Neural progenitor cell (in vitro differentiated cells): ENCODE data around the gene SKIC8. TPM values are rescaled to one million over a fixed set of nuclear protein-coding genes. Genes with fewer than 3 reads are reported as not detected.
A peak's percentile ranks its signal among the peaks of the same experiment; 100 is the strongest.
"Not testable (repeated sequence)": the region's sequence is repeated elsewhere in the genome, so short reads cannot be mapped to it uniquely, and the experiment has no call there.

Source experiments
- DNase-seq: peaks from one replicate; pipeline ENCODE4 v3.0.0-alpha.2; 2016; ENCODE audit warnings: low spot score
- H2AFZ ChIP-seq: fragments of 200-600 bp; sonication (generic); replicated peaks from 2 replicates; pipeline ENCODE4 v1.6.1; 2016; ENCODE audit warnings: antibody characterized with exemption
- H3F3A ChIP-seq: fragments of 200-600 bp; sonication (generic); 2 replicates; pipeline ENCODE4 v1.6.1; 2016; ENCODE audit warnings: antibody characterized with exemption, low read depth
- H3K27ac ChIP-seq: fragments of 200-600 bp; sonication (generic); 2 replicates; pipeline ENCODE4 v1.5.1; 2016; ENCODE audit warnings: mild to moderate bottlenecking
- H3K27me3 ChIP-seq: fragments of 200-600 bp; sonication (generic); 2 replicates; pipeline ENCODE4 v1.6.1; 2016; ENCODE audit warnings: mild to moderate bottlenecking, moderate library complexity
- H3K36me3 ChIP-seq: fragments of 200-600 bp; sonication (generic); 2 replicates; pipeline ENCODE4 v1.5.1; 2016
- H3K4me1 ChIP-seq: fragments of 200-600 bp; sonication (generic); 2 replicates; pipeline ENCODE4 v1.6.1; 2016; ENCODE audit warnings: mixed run types
- H3K4me2 ChIP-seq: fragments of 200-600 bp; sonication (generic); 2 replicates; pipeline ENCODE4 v1.6.1; 2016
- H3K4me3 ChIP-seq: fragments of 200-600 bp; sonication (generic); 2 replicates; pipeline ENCODE4 v1.5.1; 2016
- H3K79me2 ChIP-seq: fragments of 200-600 bp; sonication (generic); 2 replicates; pipeline ENCODE4 v1.6.1; 2016; ENCODE audit warnings: low read depth
- H3K9ac ChIP-seq: fragments of 200-600 bp; sonication (generic); 2 replicates; pipeline ENCODE4 v1.6.1; 2016
- H3K9me3 ChIP-seq: fragments of 200-600 bp; sonication (generic); 2 replicates; pipeline ENCODE4 v1.5.1; 2016; ENCODE audit warnings: low read depth
- H4K20me1 ChIP-seq: fragments of 200-600 bp; sonication (generic); 2 replicates; pipeline ENCODE4 v1.6.1; 2016; ENCODE audit warnings: low read depth
- H3K27ac Mint-ChIP-seq: 3 replicates; pipeline ENCODE4 v1.8.0; 2021; ENCODE audit warnings: mixed read lengths
- H3K27me3 Mint-ChIP-seq: 2 replicates; pipeline ENCODE4 v1.8.0; 2022; ENCODE audit warnings: low read depth, mild to moderate bottlenecking, inconsistent platforms, moderate library complexity, mixed read lengths; ENCODE audit not compliant: insufficient read depth
- H3K36me3 Mint-ChIP-seq: 3 replicates; pipeline ENCODE4 v1.8.0; 2021; ENCODE audit warnings: mixed read lengths
- H3K4me1 Mint-ChIP-seq: 3 replicates; pipeline ENCODE4 v1.8.0; 2021; ENCODE audit warnings: mixed read lengths
- H3K4me3 Mint-ChIP-seq: 3 replicates; pipeline ENCODE4 v1.8.0; 2021; ENCODE audit warnings: mild to moderate bottlenecking, moderate library complexity, mixed read lengths
- H3K9me3 Mint-ChIP-seq: 3 replicates; pipeline ENCODE4 v1.8.0; 2020; ENCODE audit warnings: mixed read lengths
- EZH2 ChIP-seq: fragments of 200-600 bp; sonication (generic); IDR thresholded peaks from 2 replicates; pipeline ENCODE4 v1.6.1; 2017; ENCODE audit warnings: antibody characterized with exemption, mild to moderate bottlenecking, moderate library complexity
- EZH2phosphoT487 ChIP-seq: fragments of 200-600 bp; sonication (generic); IDR thresholded peaks from 2 replicates; pipeline ENCODE4 v1.6.1; 2017; ENCODE audit warnings: antibody characterized with exemption
- total RNA-seq: library from RNA; depleted of rRNA; stranded (reverse); fragments of >200 nt; gene quantifications from 2 replicates; pipeline ENCODE4 v1.2.3, GENCODE V29; 2015; ENCODE audit warnings: low replicate concordance
- TF ChIP-seq, protein P1 (sequence below): fragments of 200-600 bp; sonication (generic); IDR thresholded peaks from 2 replicates; pipeline ENCODE4 v1.5.1; 2017; ENCODE audit warnings: antibody characterized with exemption, mild to moderate bottlenecking

The SKIC8 gene
- total RNA-seq, 1 donor from 2014 or later = 76.0 TPM

DNA sequence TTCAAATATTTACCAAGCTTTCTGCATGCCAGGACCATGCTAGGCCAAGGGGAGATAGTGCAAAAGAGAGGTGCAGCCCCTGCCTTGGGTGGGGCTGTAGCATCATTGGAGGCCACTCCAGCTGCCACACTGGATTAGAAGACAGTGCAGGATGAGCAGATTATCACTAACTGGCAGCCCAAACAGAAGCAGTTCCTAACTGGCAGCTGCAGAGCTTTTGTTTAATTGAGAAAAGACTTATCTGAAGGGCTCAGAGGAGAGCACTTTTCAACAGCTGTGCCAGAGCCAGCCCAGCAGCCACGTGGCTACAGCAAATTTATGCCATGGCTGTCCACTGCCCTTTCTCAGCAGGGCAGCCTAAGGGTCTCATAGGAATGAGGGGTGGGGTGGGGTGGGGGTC is 51.5 kb downstream of the SKIC8 start:
- Histone ChIP-seq H3F3A (no peaks in the 10 kb centered on the region), H3K9ac (no peak overlapping the region), H3K79me2 (no peaks in the 10 kb centered on the region), H3K27me3 (no peaks in the 10 kb centered on the region), H3K36me3 (no peaks in the 10 kb centered on the region), H3K9me3 (no peaks in the 10 kb centered on the region), H3K4me2 (no peak overlapping the region), H3K27ac (no peak overlapping the region), H4K20me1 (no peaks in the 10 kb centered on the region), H3K4me1 (peaks cover 5% of the 10 kb centered on the region), H2AFZ (no peak overlapping the region), H3K4me3 (no peak overlapping the region)
- peaks cover 2% of the 10 kb centered on the region for H3K9me3 Mint-ChIP-seq
- DNase-seq = no peak
- H3K4me3 Mint-ChIP-seq = no peak overlapping the region
- H3K4me1 Mint-ChIP-seq = peaks cover 9% of the 10 kb centered on the region
- TF ChIP-seq, protein P1, sequence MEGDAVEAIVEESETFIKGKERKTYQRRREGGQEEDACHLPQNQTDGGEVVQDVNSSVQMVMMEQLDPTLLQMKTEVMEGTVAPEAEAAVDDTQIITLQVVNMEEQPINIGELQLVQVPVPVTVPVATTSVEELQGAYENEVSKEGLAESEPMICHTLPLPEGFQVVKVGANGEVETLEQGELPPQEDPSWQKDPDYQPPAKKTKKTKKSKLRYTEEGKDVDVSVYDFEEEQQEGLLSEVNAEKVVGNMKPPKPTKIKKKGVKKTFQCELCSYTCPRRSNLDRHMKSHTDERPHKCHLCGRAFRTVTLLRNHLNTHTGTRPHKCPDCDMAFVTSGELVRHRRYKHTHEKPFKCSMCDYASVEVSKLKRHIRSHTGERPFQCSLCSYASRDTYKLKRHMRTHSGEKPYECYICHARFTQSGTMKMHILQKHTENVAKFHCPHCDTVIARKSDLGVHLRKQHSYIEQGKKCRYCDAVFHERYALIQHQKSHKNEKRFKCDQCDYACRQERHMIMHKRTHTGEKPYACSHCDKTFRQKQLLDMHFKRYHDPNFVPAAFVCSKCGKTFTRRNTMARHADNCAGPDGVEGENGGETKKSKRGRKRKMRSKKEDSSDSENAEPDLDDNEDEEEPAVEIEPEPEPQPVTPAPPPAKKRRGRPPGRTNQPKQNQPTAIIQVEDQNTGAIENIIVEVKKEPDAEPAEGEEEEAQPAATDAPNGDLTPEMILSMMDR = no peak
- TF ChIP-seq EZH2 = no peak
- TF ChIP-seq EZH2phosphoT487 = no peak
- H3K27ac Mint-ChIP-seq = no peak overlapping the region
- peaks cover 2% of the 10 kb centered on the region for H3K36me3 Mint-ChIP-seq
- H3K27me3 Mint-ChIP-seq = peaks cover 15% of the 10 kb centered on the region

DNA sequence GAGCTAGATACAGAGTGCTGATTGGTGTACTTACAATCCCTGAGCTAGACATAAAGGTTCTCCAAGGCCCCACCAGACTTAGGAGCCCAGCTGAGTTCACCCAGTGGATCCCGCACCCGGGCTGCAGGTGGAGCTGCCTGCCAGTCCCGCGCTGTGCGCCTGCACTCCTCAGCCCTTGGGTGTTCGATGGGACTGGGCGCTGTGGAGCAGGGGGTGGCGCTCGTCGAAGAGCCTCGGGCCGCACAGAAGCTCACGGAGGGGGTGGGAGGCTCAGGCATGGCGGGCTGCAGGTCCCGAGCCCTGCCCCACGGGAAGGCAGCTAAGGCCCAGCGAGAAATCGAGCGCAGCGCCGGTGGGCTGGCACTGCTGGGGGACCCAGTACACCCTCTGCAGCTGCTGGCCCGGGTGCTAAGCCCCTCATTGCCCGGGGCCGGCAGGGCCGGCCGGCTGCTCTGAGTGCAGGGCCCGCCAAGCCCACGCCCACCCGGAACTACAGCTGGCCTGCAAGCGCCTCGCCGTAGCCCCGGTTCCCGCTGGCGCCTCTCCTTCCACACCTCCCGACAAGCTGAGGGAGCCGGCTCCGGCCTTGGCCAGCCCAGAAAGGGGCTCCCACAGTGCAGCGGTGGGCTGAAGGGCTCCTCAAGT is 53.3 kb downstream of the SKIC8 start:
- not testable (repeated sequence) for H3K9ac ChIP-seq, H3F3A ChIP-seq, H4K20me1 ChIP-seq, H3K9me3 Mint-ChIP-seq, H3K36me3 Mint-ChIP-seq, H3K36me3 ChIP-seq, H2AFZ ChIP-seq, H3K4me1 Mint-ChIP-seq, H3K4me1 ChIP-seq, H3K4me3 Mint-ChIP-seq, DNase-seq, H3K9me3 ChIP-seq, H3K79me2 ChIP-seq, H3K27ac ChIP-seq, H3K27ac Mint-ChIP-seq, H3K27me3 ChIP-seq, H3K4me3 ChIP-seq, H3K4me2 ChIP-seq
- peaks cover 11% of the 10 kb centered on the region for H3K27me3 Mint-ChIP-seq

DNA sequence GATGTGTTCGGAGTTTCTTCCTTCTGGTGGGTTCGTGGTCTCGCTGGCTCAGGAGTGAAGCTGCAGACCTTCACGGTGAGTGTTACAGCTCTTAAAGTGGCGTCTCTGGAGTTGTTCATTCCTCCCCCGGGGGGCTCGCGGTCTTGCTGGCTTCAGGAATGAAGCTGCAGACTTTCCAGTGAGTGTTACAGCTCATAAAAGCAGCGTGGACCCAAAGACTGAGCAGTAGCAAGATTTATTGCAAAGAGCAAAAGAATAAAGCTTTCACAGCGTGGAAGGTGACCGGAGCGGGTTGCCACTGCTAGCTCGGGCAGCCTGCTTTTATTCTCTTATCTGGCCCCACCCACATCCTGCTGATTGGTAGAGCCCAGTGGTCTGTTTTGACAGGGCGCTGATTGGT is 54.0 kb downstream of the SKIC8 start:
- not testable (repeated sequence) for H3K9me3 ChIP-seq, H3K36me3 ChIP-seq, H3K4me3 ChIP-seq, H3K4me1 ChIP-seq, H3K36me3 Mint-ChIP-seq, H3K79me2 ChIP-seq, H3K27ac ChIP-seq, H3K27me3 ChIP-seq, H3K9ac ChIP-seq, DNase-seq, H3K4me3 Mint-ChIP-seq, H2AFZ ChIP-seq, H3K4me2 ChIP-seq, H4K20me1 ChIP-seq, H3K9me3 Mint-ChIP-seq, H3F3A ChIP-seq
- Mint-ChIP-seq H3K27ac (peak overlapping the region; percentile 81), H3K4me1 (peaks cover 12% of the 10 kb centered on the region), H3K27me3 (peaks cover 11% of the 10 kb centered on the region)

DNA sequence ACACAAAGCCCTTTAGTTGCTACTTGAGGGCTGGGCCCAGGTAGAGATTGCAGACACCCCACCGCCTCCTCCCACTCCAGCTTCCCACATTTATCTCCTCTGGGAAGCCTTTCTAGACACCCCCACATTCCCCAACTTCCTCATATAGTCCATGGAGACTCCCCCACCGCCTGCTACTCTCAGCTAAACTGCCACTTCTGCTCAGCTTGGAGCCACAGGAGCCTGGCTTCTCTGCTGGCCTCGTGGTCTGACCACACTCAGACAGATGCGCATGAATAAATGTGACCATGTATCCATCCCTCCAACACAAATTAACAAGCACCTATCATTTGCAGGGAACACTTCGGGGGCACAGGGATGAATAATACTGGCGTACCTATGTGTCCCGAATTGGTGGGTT is 54.5 kb downstream of the SKIC8 start:
- H3K4me3 ChIP-seq = no peak overlapping the region
- no peaks in the 10 kb centered on the region for H3K79me2 ChIP-seq
- H3K36me3 ChIP-seq = no peaks in the 10 kb centered on the region
- H4K20me1 ChIP-seq = no peaks in the 10 kb centered on the region
- H3F3A ChIP-seq = peaks cover 2% of the 10 kb centered on the region
- Mint-ChIP-seq H3K4me1 (peaks cover 12% of the 10 kb centered on the region), H3K9me3 (peaks cover 2% of the 10 kb centered on the region), H3K27me3 (peaks cover 9% of the 10 kb centered on the region), H3K27ac (peak overlapping the region; percentile 53), H3K36me3 (peaks cover 2% of the 10 kb centered on the region), H3K4me3 (no peak overlapping the region)
- H3K4me1 ChIP-seq = peaks cover 5% of the 10 kb centered on the region
- H3K27me3 ChIP-seq = no peaks in the 10 kb centered on the region
- H2AFZ ChIP-seq = no peak overlapping the region
- TF ChIP-seq EZH2 (no peak), EZH2phosphoT487 (no peak)
- TF ChIP-seq, protein P1 = no peak
- DNase-seq = no peak
- H3K9me3 ChIP-seq = no peaks in the 10 kb centered on the region
- H3K9ac ChIP-seq = no peak overlapping the region
- no peak overlapping the region for H3K27ac ChIP-seq
- no peak overlapping the region for H3K4me2 ChIP-seq
